GM12891 (cell line): ENCODE data around the gene DCAF10.

Experiments
- PAX5 ChIP-seq: IDR thresholded peaks from 2 replicates; pipeline ENCODE4 v1.6.1; 2011; ENCODE audit warnings: low read length, moderate library complexity, mild to moderate bottlenecking; ENCODE audit not compliant: insufficient read depth, severe bottlenecking
- POLR2A ChIP-seq: IDR thresholded peaks from 2 replicates; pipeline ENCODE4 v1.6.1; 2011; ENCODE audit warnings: low read depth, low read length, control low read depth
- POLR2AphosphoS5 ChIP-seq: IDR thresholded peaks from 2 replicates; pipeline ENCODE4 v1.6.1; 2011; ENCODE audit warnings: low read depth, low read length, control low read depth
- POU2F2 ChIP-seq: IDR thresholded peaks from 2 replicates; pipeline ENCODE4 v1.6.1; 2011; ENCODE audit warnings: low read depth, mild to moderate bottlenecking, control low read depth, low read length, moderate library complexity
- SPI1 ChIP-seq: IDR thresholded peaks from 2 replicates; pipeline ENCODE4 v1.6.1; 2011; ENCODE audit warnings: low read depth, low read length, control low read depth
- TAF1 ChIP-seq: IDR thresholded peaks from 2 replicates; pipeline ENCODE4 v1.6.1; 2011; ENCODE audit warnings: low read depth, low read length, control low read depth

DNA sequence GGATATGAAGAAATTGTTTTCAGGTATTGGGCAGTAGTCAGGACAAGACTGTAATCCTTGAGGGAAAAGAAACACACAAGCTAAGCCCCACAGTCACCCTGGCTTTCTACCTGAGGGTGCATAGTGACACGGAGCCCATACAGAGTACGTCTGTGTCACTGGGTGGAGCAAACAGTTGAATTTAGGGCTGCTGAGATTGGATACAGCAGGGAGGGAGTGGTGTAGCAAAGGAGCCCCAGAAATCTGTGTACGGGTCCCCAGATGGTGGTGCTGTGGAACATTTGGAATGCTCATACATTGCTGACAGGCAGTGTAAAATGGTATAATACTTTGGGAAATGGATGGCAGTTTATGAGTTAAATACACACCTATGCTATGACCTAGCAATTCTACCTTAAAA lies 41.9 kb upstream of the DCAF10 start:
- TF ChIP-seq POLR2AphosphoS5 (no peak), POLR2A (no peak), SPI1 (no peak), TAF1 (no peak), POU2F2 (no peak), PAX5 (no peak)
